Keratinocyte (primary cell): Measurements from ENCODE around the gene CALCOCO1. TPM values are rescaled to one million over a fixed set of nuclear protein-coding genes. Genes with fewer than 3 reads are reported as not detected.

Source experiments
- DNase-seq: peaks from one replicate; pipeline ENCODE4 v3.0.0-alpha.2; 2011; ENCODE audit warnings: low read depth, missing footprints, low spot score
- FAIRE-seq: peaks from 2 replicates; lab custom pipeline; 2011; peaks lifted over from hg19 to GRCh38; lab: Jason Lieb, UNC
- H2AFZ ChIP-seq: 2 replicates; pipeline ENCODE4 v1.6.0; 2012; ENCODE audit warnings: low read length, control low read depth, inconsistent platforms; ENCODE audit not compliant: control insufficient read depth
- H3K27ac ChIP-seq: 2 replicates; pipeline ENCODE4 v1.5.1; 2011; ENCODE audit warnings: low read length; ENCODE audit not compliant: control insufficient read depth, insufficient read depth
- H3K27me3 ChIP-seq: 3 replicates; pipeline ENCODE4 v1.6.0; 2011; ENCODE audit warnings: low read length; ENCODE audit not compliant: control insufficient read depth, insufficient read depth; ENCODE audit errors: extremely low read depth
- H3K36me3 ChIP-seq, 2 experiments: 2 replicates in 1 of 2; 3 replicates in 1 of 2; pipeline ENCODE4 v1.5.1; 2011; ENCODE audit warnings: low read length in 2 of 2, mild to moderate bottlenecking in 1 of 2; ENCODE audit not compliant: control insufficient read depth in 2 of 2, insufficient read depth in 2 of 2; ENCODE audit errors: extremely low read depth in 1 of 2
- H3K4me1 ChIP-seq: 3 replicates; pipeline ENCODE4 v1.5.1; 2011; ENCODE audit warnings: low read length; ENCODE audit not compliant: control insufficient read depth, insufficient read depth; ENCODE audit errors: extremely low read depth
- H3K4me2 ChIP-seq: 3 replicates; pipeline ENCODE4 v1.6.0; 2011; ENCODE audit warnings: low read depth, low read length; ENCODE audit not compliant: control insufficient read depth, insufficient read depth; ENCODE audit errors: extremely low read depth
- H3K4me3 ChIP-seq, 3 experiments: fragments of 200-600 bp in 1 of 3; sonication (generic) in 1 of 3; 2 replicates in 2 of 3; 3 replicates in 1 of 3; pipeline ENCODE4 v1.5.1; 2011 to 2016; ENCODE audit warnings: low read length in 3 of 3, mild to moderate bottlenecking in 3 of 3, control low read depth in 2 of 3, inconsistent platforms in 1 of 3, low read depth in 1 of 3, mixed read lengths in 1 of 3, mixed run types in 1 of 3, moderate library complexity in 1 of 3; ENCODE audit not compliant: control insufficient read depth in 2 of 3, insufficient read depth in 2 of 3; ENCODE audit errors: extremely low read depth in 1 of 3
- H3K79me2 ChIP-seq: 2 replicates; pipeline ENCODE4 v1.6.0; 2012; ENCODE audit warnings: low read length; ENCODE audit not compliant: control insufficient read depth, insufficient read depth
- H3K9ac ChIP-seq: 3 replicates; pipeline ENCODE4 v1.6.0; 2011; ENCODE audit warnings: low read length; ENCODE audit not compliant: control insufficient read depth, insufficient read depth; ENCODE audit errors: extremely low read depth
- H3K9me1 ChIP-seq: 3 replicates; pipeline ENCODE4 v1.6.0; 2011; ENCODE audit warnings: low read length; ENCODE audit not compliant: control insufficient read depth, insufficient read depth; ENCODE audit errors: extremely low read depth
- H3K9me3 ChIP-seq: 2 replicates; pipeline ENCODE4 v1.5.1; 2012; ENCODE audit warnings: low read depth, low read length; ENCODE audit not compliant: control insufficient read depth
- H4K20me1 ChIP-seq: 3 replicates; pipeline ENCODE4 v1.6.0; 2011; ENCODE audit warnings: low read length; ENCODE audit not compliant: control insufficient read depth, insufficient read depth; ENCODE audit errors: extremely low read depth
- EZH2 ChIP-seq: IDR thresholded peaks from one replicate; pipeline ENCODE4 v1.6.1; 2012; ENCODE audit warnings: inconsistent platforms, mild to moderate bottlenecking, low read length, moderate library complexity
- dilution Hi-C: fragments of 300-500 bp; cut with MboI; formaldehyde crosslinking; loops from one replicate; pipeline ENCODE4 v1.7.0; 2020; ENCODE audit warnings: low sequenced_read_pairs; ENCODE audit not compliant: extremely low pct_ligation_motif_present
- polyA plus RNA-seq, 5 experiments: library from polyadenylated mRNA; depleted of rRNA in 3 of 5; stranded (reverse) in 3 of 5; stranded (forward) in 1 of 5; unstranded in 1 of 5; fragments of >200 nt; gene quantifications; 1 replicate in 1 of 5; 2 replicates in 3 of 5; 3 replicates in 1 of 5; pipeline versions ENCODE4 v1.2.1 to v1.2.3, GENCODE V29; 2011 to 2012; ENCODE audit warnings: missing spikeins in 2 of 5, low read depth in 1 of 5, low replicate concordance in 1 of 5
- TF ChIP-seq, protein P1 (sequence below), 3 experiments: IDR thresholded peaks in 1 of 3; conservative IDR thresholded peaks in 1 of 3; optimal IDR thresholded peaks in 1 of 3; 2 replicates in 2 of 3; 3 replicates in 1 of 3; pipeline versions ENCODE3 to v1.5.1; 2011; ENCODE audit warnings: low read length in 3 of 3, mild to moderate bottlenecking in 3 of 3, moderate library complexity in 2 of 3, control low read depth in 1 of 3, inconsistent platforms in 1 of 3; ENCODE audit not compliant: insufficient read depth in 2 of 3; ENCODE audit errors: extremely low read depth in 1 of 3

Gene CALCOCO1
- polyA plus RNA-seq, 1 donor (not counting 4 experiments of a cell fraction or from before 2014, with no cell fraction given): 67.3 TPM

DNA sequence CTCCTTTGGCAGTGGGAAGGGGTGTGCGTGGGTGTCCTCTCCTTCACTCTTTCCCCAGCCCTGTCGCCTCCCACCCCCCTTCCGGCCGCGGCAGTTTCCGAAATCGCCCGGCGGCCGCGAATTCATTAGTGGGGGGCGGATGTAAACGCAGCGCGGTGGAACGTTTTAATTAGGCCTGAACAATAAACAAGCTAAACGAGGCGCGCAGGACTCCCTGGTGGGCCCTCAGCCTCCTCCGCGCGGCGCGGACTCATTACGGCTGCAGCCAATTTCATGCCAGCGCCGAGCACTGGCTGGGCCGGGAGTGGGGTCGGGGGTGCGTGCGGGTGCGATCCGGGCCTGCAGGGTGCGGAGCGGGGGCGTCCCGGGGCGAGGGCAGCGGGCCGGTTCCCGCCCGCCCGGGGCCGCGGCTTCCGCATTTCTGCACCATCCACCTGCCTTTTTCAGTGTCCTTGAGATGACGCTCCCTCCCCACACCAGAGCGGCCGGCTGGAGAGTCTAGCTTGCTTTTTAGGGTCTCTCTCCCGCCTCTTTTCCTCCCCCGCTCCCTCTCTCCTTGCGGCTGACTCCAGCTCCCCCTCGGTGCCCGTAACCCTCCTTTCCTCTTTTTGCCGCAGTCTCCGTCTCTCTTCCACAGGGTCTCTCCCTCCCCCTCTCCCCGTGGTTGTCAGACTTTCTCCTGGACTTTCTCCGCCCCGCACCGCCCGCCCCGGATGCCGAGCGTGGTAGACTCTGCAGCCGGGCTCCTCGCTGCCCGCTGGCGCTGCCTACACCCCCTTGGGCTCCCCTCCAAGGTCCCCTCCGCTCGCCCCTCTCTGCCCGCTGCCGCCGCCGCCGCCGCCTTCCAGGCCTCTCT lies 24.3 kb upstream of the CALCOCO1 start, which contains the start of gene CISTR:
CISTR (minus strand) TSS at position 644 of the 856 bp plus-strand sequence.
- FAIRE-seq (no peak), DNase-seq (no peak)
- no peaks in the 10 kb centered on the region for H4K20me1 ChIP-seq
- dilution Hi-C loops: loop anchor here (25.0 kb wide), 1 partner anchor 186 kb away; the partner anchor contains the start of gene HOXC13
- peak within 1 kb of the TSS; percentile 73 for H3K4me2 ChIP-seq
- H3K27ac ChIP-seq: no peak within 1 kb of the TSS
- no peaks in the 10 kb centered on the region for H3K9me1 ChIP-seq
- peaks cover 66% of the 10 kb centered on the region for H3K27me3 ChIP-seq
- no peaks in the 10 kb centered on the region for H3K9me3 ChIP-seq
- H3K36me3 ChIP-seq: no peaks in the 10 kb centered on the region
- H2AFZ ChIP-seq: no peak within 1 kb of the TSS
- H3K9ac ChIP-seq: no peak within 1 kb of the TSS
- no peaks in the 10 kb centered on the region for H3K79me2 ChIP-seq
- H3K4me1 ChIP-seq: no peaks in the 10 kb centered on the region
- peak within 1 kb of the TSS; percentile 12 to 43 (median 24) for H3K4me3 ChIP-seq
- TF ChIP-seq EZH2: peak; percentile 83
- TF ChIP-seq, protein P1, sequence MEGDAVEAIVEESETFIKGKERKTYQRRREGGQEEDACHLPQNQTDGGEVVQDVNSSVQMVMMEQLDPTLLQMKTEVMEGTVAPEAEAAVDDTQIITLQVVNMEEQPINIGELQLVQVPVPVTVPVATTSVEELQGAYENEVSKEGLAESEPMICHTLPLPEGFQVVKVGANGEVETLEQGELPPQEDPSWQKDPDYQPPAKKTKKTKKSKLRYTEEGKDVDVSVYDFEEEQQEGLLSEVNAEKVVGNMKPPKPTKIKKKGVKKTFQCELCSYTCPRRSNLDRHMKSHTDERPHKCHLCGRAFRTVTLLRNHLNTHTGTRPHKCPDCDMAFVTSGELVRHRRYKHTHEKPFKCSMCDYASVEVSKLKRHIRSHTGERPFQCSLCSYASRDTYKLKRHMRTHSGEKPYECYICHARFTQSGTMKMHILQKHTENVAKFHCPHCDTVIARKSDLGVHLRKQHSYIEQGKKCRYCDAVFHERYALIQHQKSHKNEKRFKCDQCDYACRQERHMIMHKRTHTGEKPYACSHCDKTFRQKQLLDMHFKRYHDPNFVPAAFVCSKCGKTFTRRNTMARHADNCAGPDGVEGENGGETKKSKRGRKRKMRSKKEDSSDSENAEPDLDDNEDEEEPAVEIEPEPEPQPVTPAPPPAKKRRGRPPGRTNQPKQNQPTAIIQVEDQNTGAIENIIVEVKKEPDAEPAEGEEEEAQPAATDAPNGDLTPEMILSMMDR (optimal IDR thresholded peaks at IDR 0.05 in 1 of 3, IDR thresholded peaks at IDR 0.05 in 1 of 3, conservative IDR thresholded peaks at IDR 0.05 in 1 of 3; ENCODE audit: extremely low read depth in 1 of 3, insufficient read depth in 2 of 3, low read length in 3 of 3): no peak

DNA sequence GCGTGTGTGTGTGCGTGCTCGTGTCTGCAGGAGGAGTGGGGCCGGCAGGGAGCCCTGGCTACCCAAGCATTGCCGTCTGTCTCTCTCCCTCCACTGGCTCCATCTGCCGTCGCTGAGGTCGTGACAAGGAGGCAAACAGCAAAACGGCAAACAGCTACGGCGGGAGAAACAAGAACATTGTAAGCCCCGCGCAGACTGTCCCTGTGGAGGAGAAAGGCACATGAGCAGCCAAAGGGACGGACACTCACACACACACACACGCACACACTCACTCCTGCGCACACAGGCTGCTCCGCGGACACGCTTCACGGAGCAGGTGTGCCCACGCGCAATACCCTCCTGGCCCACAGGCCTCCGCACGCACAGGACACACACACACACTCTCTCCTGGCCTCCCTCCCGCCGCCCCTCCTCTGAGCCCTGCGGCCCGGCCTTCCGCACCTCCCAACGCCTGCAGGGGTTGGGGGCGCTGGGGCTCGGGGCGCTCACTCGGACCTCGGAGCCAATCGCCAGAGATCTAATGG lies 23.6 kb upstream of the CALCOCO1 start:
- Histone ChIP-seq H3K4me1 (no peaks in the 10 kb centered on the region), H3K4me3 (peak overlapping the region in 1 of 3 experiments; percentile 12), H3K27ac (no peak overlapping the region), H3K79me2 (no peaks in the 10 kb centered on the region), H3K27me3 (peaks cover 66% of the 10 kb centered on the region), H3K9me1 (no peaks in the 10 kb centered on the region), H3K36me3 (no peaks in the 10 kb centered on the region), H4K20me1 (no peaks in the 10 kb centered on the region), H3K9ac (no peak overlapping the region), H2AFZ (no peak overlapping the region), H3K4me2 (peak overlapping the region; percentile 73), H3K9me3 (no peaks in the 10 kb centered on the region)
- DNase-seq (no peak), FAIRE-seq (no peak)
- dilution Hi-C loops: loop anchor here (25.0 kb wide), 1 partner anchor 186 kb away; the partner anchor contains the start of gene HOXC13
- TF ChIP-seq, protein P1 (optimal IDR thresholded peaks at IDR 0.05 in 1 of 3, IDR thresholded peaks at IDR 0.05 in 1 of 3, conservative IDR thresholded peaks at IDR 0.05 in 1 of 3; ENCODE audit: extremely low read depth in 1 of 3, insufficient read depth in 2 of 3, low read length in 3 of 3): no peak
- TF ChIP-seq EZH2: no peak
